Hepatocyte (in vitro differentiated cells): ENCODE measurements around the gene MRPL53.

Experiments used
- EZH2 ChIP-seq: fragments of 200-600 bp; sonication (generic); IDR thresholded peaks from 2 replicates; pipeline ENCODE4 v1.6.1; 2016; ENCODE audit warnings: antibody characterized with exemption, mild to moderate bottlenecking, borderline replicate concordance
- TF ChIP-seq, protein P1 (sequence below): fragments of 200-600 bp; sonication (generic); IDR thresholded peaks from 2 replicates; pipeline ENCODE4 v1.5.1; 2016; ENCODE audit warnings: antibody characterized with exemption, mild to moderate bottlenecking; ENCODE audit not compliant: poor library complexity

DNA sequence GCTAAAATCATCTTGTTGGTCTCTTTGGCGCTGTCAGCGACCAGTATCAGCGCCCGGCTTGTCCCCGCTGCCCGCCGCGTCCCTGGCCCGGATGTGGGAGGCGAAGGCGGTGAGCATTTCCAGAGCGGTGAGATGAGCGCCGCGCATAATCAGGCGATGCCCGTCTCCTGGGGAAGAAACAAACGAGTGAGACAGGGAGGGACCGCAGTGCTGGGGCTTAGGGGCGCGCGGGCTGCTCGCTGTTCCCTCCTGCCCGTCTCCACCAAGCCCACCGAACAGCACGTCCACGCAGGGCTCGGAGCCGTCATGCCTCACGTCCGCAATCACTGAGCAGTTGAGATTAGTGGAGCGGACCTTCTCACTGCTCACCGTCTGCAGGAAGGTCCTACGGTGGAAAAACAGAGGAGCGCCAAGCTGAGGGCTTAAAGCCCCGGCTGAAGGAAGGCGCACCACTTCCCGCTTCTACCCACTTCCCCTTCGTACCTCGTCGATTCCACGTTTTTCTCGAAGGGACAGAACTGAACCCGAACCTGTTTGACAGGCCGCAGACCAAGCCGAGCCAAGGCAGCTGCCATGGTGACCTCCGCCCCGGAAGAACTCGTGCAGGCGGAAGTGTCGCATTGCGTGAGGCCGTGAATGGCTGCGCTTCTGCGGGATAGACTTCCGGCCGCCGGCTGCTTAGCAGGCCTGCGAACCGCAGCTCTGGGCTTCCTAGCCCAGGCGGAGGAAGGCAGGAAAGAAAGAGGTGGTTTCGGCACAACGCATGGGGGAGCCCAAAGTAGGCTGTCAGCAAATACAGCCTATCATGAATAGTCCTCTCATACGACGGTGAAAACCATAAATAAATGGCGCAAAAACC, at the start of gene MRPL53:
- TF ChIP-seq EZH2, result no peak
- TF ChIP-seq, protein P1, sequence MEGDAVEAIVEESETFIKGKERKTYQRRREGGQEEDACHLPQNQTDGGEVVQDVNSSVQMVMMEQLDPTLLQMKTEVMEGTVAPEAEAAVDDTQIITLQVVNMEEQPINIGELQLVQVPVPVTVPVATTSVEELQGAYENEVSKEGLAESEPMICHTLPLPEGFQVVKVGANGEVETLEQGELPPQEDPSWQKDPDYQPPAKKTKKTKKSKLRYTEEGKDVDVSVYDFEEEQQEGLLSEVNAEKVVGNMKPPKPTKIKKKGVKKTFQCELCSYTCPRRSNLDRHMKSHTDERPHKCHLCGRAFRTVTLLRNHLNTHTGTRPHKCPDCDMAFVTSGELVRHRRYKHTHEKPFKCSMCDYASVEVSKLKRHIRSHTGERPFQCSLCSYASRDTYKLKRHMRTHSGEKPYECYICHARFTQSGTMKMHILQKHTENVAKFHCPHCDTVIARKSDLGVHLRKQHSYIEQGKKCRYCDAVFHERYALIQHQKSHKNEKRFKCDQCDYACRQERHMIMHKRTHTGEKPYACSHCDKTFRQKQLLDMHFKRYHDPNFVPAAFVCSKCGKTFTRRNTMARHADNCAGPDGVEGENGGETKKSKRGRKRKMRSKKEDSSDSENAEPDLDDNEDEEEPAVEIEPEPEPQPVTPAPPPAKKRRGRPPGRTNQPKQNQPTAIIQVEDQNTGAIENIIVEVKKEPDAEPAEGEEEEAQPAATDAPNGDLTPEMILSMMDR, result no peak
